GM12873 (cell line): Measurements from ENCODE around the gene ENKUR.
A peak's percentile ranks its signal among the peaks of the same experiment; 100 is the strongest.

ENCODE experiments used
- TF ChIP-seq, protein P1 (sequence below): IDR thresholded peaks from 2 replicates; pipeline ENCODE4 v1.5.1; 2012; ENCODE audit warnings: low read depth, mild to moderate bottlenecking, moderate library complexity, low read length, control low read depth; ENCODE audit not compliant: insufficient read depth; ENCODE audit errors: missing control alignments

Gene ENKUR

DNA sequence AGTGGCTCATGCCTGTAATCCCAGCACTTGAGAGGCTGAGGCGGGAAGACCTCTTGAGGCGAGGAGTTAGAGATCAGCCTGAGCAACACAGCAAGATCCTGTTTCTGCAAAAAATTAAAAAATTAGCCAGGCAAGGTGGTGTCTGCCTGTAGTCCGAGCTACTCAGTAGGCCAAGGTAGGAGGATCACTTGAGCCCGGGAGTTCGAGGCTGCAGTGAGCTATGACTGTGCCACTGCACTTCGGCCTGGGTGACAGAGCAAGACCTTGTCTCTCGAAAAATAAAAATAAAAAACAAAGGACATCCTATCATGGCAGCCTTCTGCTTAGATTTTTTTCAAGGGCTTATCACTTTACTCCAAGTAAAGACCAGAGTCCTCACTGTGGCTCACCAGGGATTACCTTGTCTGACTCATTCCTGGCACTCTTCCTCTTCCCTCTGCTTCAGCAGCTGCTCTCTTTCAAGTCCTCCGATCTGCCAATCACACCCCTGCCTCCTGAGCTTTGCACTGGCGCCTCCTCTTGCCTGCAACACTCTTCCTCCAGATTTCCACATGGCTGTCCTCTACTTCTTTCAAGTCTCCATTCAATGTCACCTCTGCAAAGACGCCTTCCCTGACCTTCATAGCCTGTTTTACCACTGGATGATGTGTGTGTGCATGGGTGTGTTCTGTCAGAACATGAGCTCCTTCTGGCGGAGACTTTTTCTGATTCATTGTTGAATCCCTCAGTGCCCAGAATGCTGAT is 71.3 kb downstream of the ENKUR start:
- TF ChIP-seq, protein P1, sequence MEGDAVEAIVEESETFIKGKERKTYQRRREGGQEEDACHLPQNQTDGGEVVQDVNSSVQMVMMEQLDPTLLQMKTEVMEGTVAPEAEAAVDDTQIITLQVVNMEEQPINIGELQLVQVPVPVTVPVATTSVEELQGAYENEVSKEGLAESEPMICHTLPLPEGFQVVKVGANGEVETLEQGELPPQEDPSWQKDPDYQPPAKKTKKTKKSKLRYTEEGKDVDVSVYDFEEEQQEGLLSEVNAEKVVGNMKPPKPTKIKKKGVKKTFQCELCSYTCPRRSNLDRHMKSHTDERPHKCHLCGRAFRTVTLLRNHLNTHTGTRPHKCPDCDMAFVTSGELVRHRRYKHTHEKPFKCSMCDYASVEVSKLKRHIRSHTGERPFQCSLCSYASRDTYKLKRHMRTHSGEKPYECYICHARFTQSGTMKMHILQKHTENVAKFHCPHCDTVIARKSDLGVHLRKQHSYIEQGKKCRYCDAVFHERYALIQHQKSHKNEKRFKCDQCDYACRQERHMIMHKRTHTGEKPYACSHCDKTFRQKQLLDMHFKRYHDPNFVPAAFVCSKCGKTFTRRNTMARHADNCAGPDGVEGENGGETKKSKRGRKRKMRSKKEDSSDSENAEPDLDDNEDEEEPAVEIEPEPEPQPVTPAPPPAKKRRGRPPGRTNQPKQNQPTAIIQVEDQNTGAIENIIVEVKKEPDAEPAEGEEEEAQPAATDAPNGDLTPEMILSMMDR: no peak

DNA sequence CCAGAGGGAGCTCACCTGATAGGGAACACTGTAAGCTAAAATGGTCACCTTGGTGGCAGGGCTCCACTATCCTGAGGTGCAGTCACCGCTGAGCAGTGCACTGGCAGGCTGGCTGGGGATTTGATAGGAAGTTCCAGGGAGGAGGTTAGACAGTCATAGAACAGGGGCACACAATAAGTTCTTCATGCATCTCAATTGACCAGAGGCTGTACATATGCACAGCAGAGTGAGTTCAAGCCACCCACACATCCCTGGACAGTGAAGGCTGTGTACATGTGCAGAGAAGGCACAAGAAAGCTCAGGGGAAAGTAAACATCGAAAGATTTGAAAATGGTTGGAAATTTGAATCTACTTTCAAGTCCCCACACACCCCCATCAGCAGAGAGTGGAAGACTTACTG is 77.4 kb downstream of the ENKUR start:
- TF ChIP-seq, protein P1: no peak

DNA sequence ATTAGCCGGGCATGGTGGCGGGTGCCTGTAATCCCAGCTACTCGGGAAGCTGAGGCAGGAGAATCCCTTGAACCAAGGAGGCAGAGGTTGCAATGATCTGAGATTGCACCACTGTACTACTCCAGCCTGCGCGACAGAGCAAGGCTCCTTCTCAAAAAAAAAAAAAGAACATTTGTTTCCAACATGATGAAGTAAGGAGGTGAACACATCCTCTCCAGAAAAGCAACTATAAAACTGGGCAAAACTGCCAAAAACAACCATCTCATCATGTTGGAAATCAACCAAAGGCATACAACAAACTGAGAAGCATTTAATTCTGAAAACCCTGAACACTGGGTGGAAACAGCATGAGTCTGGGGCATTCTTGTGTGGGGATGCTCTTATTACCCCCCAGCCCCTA is 77.9 kb downstream of the ENKUR start:
- TF ChIP-seq, protein P1: no peak

DNA sequence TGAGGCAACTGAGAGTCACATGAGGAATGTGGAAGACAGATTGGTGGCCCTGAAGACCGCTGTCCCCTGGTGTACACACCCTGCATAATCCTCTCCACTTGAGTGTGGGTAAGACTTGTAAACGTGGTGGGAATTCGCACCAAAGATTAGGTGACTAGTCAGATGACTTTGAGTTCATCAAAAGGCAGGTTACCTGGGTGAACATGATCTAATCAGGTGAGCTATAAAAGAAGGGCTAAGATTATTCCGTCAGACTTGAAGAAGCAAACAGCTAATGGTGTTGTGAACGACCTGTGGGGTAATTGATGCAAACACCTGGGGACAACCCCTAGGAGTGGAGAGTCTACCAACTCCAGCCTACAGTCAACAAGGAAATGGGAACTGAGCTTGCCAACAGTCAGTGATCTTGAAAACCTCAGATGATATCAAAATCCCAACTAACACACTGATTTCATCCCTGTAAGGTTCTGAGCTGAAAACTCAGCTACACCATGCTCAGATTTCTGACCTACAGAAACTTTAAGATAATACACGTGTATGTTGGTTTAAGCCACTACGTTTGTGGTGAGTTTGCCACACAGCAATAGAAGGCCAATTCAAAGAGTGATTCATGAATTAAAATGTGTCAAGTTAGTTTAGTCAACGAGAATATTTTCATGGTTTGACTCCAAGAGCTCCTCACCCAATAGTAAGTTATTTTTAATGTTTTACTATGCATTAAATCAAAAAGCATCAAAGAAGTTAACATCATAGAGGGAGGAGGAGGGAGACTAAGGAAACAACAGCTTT is 80.3 kb downstream of the ENKUR start:
- TF ChIP-seq, protein P1: peak; percentile 12
